HG02678 (cell line): Measurements from ENCODE around the gene ZNF543.
"Not testable (repeated sequence)": the region's sequence is repeated elsewhere in the genome, so short reads cannot be mapped to it uniquely, and the experiment has no call there.

Experiments
- ATAC-seq: cut with Tn5 transposase; IDR thresholded peaks from one replicate; pipeline ENCODE4 v1.9.1; 2021; ENCODE audit warnings: mild to moderate bottlenecking, moderate library complexity; ENCODE audit not compliant: unreplicated experiment

ZNF543 gene

GRCh38 chr19:57319869-57320179 is 448 bp upstream of the ZNF543 start:
- ATAC-seq = no peak

DNA sequence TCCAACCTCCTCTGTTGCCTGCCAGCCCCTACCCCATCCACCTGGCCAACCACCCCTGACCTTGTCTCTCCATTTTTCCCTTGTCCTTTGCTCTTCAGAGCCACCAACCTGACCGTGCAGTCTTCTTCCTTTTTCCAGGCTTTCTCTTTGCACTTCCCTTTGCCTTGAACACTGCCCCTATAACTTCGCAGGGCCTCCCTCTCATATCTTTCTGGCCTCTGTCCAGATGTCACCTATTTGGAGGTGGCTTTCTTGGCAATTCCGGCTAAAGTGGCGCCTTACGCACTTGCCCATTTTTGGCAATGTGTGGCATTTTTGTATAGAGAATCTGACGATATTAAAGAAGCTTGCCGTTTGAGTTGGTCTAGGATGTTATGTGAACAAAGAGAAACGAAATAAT is 844 bp downstream of the ZNF543 start:
- ATAC-seq = no peak

GRCh38 chr19:57321751-57322150 is 1.5 kb downstream of the ZNF543 start:
- ATAC-seq = no peak

GRCh38 chr19:57324992-57325391 is 4.7 kb downstream of the ZNF543 start:
- ATAC-seq = no peak

GRCh38 chr19:57327993-57328392 is 7.7 kb downstream of the ZNF543 start:
- ATAC-seq = no peak

DNA sequence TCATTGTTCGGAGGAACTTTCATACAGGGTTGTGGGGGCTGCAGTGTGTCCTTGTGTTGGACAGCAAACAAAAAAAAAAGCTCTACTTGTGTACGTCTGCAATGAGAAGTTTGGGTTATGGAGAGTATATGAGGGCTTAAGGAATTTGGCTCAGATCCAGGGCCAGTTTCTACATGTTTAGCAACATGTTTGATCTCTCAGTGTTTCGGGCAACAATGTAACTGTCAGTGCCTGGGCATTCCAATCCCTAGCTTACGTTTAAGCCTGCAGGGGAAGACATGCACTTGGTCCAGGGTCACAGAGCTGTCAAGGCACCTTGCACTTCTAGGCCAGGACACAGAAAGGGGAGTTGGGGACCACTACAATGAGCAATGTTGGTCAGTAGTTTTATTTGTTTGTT is 13.9 kb downstream of the ZNF543 start:
- no peak for ATAC-seq

DNA sequence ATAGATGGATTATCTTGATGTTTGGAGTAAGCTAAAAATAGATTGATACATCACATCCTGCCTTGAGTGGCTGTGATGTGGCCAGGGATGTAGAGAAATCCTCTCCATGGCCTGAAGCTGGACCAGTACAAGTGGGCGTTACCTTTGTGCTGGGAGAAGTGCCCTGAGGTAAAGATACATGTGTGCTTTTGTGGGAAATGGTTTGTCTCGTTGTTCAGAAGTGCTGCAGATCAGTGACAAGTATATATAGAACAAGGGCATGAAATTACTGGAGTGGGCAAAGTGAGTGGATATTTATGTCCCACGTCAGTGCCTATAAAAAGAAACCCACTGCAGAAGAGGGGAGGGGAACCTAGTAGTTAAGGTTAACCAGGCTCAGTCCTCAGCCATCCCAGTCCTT is 18.6 kb downstream of the ZNF543 start:
- no peak for ATAC-seq

- no peak for ATAC-seq
Observed at GRCh38 chr19:57342582-57342981, 22.3 kb downstream of the ZNF543 start.

DNA sequence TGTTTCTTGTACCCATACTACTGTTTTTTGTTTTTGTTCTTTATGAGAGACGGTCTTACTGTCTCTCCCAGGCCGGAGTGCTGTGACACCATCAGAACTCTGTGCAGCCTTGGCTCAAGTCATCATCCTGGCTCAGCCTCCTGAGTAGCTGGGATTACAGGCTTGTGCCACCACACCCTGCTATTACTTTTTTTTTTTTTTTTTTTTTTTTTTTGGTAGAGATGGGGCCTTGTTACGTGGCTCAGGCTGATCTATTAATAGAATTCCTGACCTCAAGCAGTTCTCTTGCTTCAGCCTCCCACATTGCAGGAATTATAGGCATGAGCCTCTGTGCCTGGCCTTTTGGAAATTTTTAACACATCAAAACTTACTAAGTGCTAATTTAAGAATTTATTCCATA is 27.9 kb downstream of the ZNF543 start:
- ATAC-seq = no peak

DNA sequence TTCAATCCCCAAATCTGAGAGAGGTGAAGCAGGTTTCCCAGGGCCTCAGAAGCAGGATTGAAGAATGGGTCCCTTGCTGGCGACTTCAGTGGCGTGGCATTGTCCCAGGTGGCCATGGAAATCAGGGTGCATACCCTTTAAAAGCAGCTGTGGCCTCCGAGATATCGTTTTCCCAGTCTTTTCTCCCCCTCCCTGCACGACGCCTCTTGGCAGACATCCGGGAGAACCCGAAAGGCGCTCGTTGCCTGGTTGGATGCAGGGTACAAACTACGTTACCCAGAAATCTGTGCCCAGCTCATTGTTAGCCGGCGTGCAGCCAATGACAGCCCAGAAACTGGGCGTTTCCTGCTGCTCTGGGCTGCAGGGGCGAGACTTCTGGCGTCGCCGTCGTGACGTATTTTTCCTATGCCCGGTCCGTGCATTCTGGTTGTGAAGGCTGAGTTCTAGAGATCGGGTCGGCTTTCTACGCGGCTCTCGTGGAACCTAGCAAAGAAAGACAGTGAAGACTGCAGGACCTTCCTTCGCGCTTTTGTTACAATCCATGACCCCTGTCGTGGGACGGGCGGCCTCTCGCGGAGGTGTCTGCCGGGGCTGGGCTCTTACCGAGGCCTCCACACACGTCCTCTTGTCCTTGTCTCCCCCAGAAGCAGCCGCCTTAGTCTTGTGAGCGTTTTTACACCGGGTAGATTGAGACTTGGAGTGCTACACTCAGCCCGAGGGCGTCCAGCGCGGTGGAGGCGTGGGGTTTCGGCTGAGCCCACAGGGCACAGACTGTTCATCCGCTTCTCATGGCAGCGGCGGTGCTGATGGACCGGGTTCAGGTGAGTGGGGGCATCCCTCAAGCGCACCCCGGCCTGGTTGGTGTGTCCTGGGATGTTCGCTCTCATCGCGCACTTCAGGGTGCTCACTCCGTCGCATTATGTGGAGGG is 30.9 kb downstream of the ZNF543 start, which contains the start of gene ZNF304:
Gene ZNF304, plus strand, starts transcription at position 395 of the 929 bp plus-strand sequence. Its CDS starts 394 bp downstream, at position 789.
- peak; percentile 98 for ATAC-seq

DNA sequence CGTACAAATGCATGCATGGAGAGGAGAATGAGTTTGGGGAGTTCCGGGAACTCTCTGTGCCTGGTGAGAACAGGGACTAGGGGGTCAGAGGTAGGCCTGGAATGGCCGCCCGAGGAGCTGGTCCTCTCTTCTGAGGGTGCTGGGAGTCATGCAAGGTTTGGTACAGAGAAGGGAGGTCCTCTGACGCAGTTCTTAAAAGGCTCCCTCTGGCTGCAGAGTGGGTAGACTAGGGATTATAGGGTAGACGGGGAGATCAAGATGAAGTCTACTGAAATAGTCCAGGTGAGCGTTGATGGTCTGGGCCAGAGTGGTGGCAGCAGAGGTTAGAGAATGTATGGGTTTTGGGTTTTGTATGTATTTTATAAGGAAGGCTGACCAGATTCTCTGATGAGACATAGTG is 31.6 kb downstream of the ZNF543 start:
- ATAC-seq = no peak

DNA sequence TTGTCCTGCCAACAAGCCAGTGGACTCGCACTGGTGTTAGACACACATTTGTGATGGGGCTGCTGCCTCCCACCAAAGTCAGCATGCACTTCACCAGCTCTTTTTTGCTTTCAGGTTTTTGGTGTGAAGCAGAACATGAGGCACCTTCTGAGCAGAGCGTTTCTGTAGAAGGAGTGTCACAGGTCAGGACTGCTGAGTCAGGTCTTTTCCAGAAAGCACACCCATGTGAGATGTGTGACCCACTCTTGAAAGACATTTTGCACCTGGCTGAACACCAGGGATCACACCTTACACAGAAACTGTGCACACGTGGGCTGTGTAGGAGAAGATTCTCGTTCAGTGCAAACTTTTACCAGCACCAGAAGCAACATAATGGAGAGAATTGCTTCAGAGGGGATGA is 35.6 kb downstream of the ZNF543 start:
- ATAC-seq = no peak

DNA sequence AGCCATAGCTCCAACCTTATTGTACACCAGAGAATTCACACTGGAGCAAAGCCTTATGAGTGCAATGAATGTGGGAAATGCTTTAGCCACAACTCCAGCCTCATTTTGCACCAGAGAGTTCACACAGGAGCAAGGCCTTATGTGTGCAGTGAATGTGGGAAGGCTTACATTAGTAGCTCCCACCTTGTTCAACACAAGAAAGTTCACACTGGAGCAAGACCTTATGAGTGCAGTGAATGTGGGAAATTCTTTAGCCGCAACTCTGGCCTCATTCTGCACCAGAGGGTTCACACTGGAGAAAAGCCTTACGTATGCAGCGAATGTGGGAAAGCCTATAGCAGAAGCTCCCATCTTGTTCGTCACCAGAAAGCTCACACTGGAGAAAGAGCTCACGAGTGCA is 37.1 kb downstream of the ZNF543 start:
- ATAC-seq = no peak

- ATAC-seq = no peak
Observed at GRCh38 chr19:57359300-57359699, 39.0 kb downstream of the ZNF543 start.

GRCh38 chr19:57362419-57362818 is 42.1 kb downstream of the ZNF543 start:
- ATAC-seq = no peak

GRCh38 chr19:57362997-57363687 is 42.9 kb downstream of the ZNF543 start, which contains the start of the genes TRAPPC2B and ZNF547:
Gene TRAPPC2B (plus strand): TSS chr19:57363551. CDS start chr19:57364834, 1,283 bp downstream.
Gene ZNF547 (plus strand): TSS chr19:57363551. CDS start chr19:57368556, 5,005 bp downstream.
- ATAC-seq = peak; percentile 96

DNA sequence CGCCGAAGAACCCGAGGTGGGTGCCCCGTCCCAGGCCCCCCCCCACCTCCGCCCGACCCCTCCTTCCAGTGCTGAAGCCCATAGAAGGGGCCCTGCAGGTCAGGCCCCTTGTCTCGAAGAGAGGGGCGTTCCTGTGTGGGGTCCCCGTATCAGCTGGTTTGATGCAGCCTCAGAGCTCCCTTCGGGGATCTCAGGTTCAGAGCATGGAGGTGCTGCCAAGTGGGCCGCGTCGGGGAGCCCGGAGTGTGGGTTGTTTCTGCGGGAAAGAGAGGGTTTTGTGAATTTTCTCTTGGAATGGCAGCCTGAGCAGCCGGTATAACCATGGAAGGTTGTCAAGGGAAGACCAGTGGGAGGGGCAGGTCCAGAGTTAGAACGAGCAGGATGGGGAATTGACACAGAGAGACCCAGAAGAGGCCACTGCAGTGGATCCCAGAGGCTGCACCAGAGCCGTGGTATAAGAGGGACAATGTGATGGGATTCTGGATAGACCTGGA is 43.5 kb downstream of the ZNF543 start:
- no peak for ATAC-seq

GRCh38 chr19:57366776-57367175 is 46.5 kb downstream of the ZNF543 start:
- no peak for ATAC-seq

- ATAC-seq = no peak
Observed at GRCh38 chr19:57374179-57374578, 53.9 kb downstream of the ZNF543 start.

- ATAC-seq = not testable (repeated sequence)
Observed at GRCh38 chr19:57374647-57375046, 54.4 kb downstream of the ZNF543 start.

- ATAC-seq = no peak
Observed at GRCh38 chr19:57376151-57376550, 55.9 kb downstream of the ZNF543 start.
